ENCODE results near the gene ALOX12B.

ALOX12B gene

DNA sequence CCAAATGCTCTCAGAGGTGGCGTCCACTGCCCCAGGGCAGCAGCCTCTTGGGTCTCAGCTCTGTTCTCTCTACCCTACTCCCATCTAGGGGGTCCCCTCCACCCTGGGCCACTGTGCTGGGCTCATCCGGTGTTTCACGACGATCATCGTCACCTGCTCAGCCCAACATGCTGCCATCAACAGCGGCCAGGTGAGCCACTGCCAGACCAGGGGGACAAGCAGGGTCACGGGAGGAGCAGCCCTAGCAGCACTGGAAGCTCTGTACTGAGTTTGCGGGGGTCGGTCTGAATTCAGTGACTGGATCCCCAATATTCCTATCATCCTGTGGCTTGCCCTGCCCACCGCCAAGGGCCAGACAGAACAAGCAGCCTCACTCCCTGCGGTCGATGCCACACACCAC lies 16.0 kb downstream of the ALOX12B start:
- no peak overlapping the region for H3K4me3 ChIP-seq (ENCODE audit: low read depth, low read length)
- TF ChIP-seq, protein P1, sequence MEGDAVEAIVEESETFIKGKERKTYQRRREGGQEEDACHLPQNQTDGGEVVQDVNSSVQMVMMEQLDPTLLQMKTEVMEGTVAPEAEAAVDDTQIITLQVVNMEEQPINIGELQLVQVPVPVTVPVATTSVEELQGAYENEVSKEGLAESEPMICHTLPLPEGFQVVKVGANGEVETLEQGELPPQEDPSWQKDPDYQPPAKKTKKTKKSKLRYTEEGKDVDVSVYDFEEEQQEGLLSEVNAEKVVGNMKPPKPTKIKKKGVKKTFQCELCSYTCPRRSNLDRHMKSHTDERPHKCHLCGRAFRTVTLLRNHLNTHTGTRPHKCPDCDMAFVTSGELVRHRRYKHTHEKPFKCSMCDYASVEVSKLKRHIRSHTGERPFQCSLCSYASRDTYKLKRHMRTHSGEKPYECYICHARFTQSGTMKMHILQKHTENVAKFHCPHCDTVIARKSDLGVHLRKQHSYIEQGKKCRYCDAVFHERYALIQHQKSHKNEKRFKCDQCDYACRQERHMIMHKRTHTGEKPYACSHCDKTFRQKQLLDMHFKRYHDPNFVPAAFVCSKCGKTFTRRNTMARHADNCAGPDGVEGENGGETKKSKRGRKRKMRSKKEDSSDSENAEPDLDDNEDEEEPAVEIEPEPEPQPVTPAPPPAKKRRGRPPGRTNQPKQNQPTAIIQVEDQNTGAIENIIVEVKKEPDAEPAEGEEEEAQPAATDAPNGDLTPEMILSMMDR (IDR thresholded peaks at IDR 0.05; ENCODE audit: borderline replicate concordance, insufficient read depth, low read depth, low read length), result no peak

DNA sequence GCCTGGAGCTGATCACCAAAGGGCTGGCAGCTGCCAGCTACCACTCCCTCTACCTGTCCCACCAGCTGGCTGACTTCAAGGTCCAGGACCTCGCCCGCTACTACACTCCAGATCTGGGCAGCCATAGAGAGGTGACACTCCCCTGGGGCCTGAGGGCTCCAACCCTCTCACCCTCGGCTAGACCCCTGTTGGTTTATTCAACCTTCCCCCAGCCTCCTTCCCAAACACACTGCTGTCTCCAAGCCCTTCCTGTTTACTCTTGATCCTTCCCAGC lies 18.0 kb downstream of the ALOX12B start:
- TF ChIP-seq, protein P1 (IDR thresholded peaks at IDR 0.05; ENCODE audit: borderline replicate concordance, insufficient read depth, low read depth, low read length), result no peak
- H3K4me3 ChIP-seq (ENCODE audit: low read depth, low read length), result no peak overlapping the region

DNA sequence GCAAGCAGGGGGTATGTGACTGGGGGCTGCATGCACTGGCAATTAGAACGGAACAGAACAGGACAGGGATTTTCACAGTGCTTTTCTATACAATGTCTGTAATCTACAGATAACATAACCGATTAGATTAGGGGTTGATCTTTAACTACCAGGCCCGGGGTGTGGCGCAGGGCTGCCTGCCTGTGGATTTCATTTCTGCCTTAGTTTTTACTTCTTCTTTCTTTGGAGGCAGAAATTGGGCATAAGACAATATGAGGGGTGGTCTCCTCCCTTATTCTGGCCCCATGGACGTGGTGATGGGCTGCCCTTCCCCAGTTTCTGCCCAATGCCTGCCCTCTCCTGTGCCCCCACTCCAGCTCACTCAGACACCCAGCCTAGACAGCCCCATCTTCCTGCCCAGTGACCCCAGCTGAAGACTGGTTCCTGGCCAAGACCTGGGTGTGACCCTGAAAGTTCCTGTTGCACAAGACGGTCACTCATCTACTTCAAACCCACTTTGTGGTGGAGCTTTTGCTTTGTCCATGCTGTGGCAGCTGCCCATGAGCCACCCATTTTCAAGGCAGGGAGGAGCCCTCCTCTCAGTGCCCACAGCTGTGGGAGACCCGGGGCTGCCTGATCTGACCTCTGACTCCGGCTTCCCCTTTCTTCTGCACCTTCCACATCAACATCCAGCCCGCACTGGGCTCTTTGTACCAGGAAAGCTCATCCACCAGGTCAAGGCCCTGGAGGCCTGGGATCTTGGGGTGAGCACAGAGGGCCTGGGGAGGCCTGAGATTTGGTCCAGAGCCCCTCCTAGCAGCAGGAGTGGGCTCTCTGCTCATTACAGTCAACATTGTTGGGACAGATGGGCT lies 18.6 kb downstream of the ALOX12B start:
- TF ChIP-seq, protein P1 (IDR thresholded peaks at IDR 0.05; ENCODE audit: borderline replicate concordance, insufficient read depth, low read depth, low read length), result no peak

DNA sequence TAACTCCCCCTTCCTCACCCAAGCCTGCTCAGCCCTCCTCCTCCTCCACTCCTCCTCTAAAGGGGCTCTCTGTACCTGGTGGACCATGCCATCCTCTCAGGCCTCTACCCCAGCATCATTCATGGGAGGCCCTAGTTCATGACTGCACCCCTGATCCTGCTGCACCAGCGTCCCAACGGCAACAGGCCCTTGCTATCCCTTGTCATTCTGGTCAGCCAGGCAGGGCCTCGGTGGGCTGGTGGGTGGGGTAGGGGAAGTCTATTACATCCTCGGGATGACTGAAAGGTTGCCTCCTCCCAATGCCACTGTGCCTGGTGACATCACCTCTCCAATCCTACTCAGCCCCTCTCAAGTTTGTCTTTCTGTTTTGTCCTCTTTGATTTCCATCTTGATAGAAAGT lies 19.7 kb downstream of the ALOX12B start:
- no peak overlapping the region for H3K4me3 ChIP-seq (ENCODE audit: low read depth, low read length)
- TF ChIP-seq, protein P1 (IDR thresholded peaks at IDR 0.05; ENCODE audit: borderline replicate concordance, insufficient read depth, low read depth, low read length), result no peak

More for the DNA sequence above, 18.6 kb downstream of the ALOX12B start:
- H3K4me3 ChIP-seq (ENCODE audit: low read depth, low read length), result no peak overlapping the region

DNA sequence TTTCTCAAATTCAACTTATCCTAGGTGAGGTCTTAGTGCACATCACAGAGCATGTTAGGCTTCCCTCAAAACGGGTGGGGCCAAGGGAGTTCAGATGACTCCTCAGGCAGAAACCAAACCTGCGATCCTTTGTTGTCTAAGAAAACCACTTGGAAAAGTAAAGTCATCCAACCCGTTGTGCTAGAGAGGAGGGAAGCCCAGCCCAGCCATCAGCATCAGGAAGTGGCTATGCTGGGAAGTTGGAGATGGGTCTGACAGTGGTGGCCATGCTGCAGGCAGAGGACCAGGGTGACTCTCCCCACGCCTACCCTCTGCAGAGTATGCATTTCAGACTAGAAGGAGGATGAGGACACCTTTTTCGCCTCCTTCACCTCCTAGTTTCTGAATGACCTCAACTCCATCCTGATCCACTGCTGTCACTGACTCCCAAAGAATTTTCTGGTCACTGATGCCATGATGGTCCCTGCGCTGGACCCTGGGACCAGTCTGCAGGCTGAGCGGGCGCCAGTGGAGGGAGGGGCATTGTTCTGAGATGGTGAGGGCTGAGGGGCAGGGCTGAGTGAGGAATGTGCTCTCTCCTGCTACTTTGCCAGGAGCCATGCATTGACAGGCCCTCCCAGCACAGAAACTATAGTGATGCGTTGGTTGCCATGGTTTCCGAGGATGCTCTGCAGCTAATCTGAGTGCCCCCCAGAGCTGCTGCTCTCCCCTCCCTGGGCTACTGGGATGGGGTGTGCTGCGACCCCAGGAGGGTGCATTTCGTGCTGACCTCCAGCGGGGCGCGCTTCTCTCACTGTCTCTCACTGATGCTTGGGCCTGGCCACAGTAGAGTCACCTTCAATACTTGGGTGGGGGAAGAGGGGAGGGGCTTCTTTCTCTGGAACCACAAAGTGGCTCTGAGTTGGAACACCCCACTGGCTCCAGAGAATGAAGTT lies 20.4 kb downstream of the ALOX12B start:
- H3K4me3 ChIP-seq (ENCODE audit: low read depth, low read length), result no peak overlapping the region
- TF ChIP-seq, protein P1 (IDR thresholded peaks at IDR 0.05; ENCODE audit: borderline replicate concordance, insufficient read depth, low read depth, low read length), result no peak

DNA sequence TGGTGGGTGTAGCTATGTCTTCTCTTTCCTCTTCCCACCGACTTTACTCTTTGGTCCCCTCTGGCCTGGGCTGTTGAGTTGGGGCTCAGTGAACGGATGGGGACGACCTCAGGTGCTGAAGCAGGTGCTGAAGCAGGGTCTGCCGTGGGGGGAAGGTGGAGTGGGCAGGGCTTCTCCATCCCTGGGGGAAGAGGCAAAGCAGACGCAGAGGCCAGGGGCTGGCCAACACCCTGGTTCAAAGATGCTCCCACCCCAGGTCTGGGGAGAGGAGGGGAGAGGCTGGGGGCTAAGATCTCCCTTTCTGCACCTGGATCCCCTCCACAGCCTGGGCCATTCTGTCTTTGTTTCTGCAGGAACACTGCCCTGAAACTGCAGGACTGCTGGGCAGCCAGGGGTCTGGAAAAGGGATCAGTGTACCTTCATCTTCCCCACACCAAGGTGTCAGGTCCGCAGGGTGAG lies 22.9 kb downstream of the ALOX12B start:
- TF ChIP-seq, protein P1 (IDR thresholded peaks at IDR 0.05; ENCODE audit: borderline replicate concordance, insufficient read depth, low read depth, low read length), result no peak
- H3K4me3 ChIP-seq (ENCODE audit: low read depth, low read length), result no peak overlapping the region
